ENCODE results near the gene TNFRSF13B.
"Not testable (repeated sequence)": the region's sequence is repeated elsewhere in the genome, so short reads cannot be mapped to it uniquely, and the experiment has no call there.

Gene TNFRSF13B

GRCh38 chr17:16971458-16972338 lies at the start of gene TNFRSF13B:
TNFRSF13B (minus strand) TSS chr17:16972118; CDS start chr17:16972075, 43 bp downstream.
- Histone ChIP-seq H3K27me3 (ENCODE audit: control insufficient read depth, insufficient read depth, low read length) (no peaks in the 10 kb centered on the region), H3K4me3 (ENCODE audit: low read length) (no peak within 1 kb of the TSS), H3K36me3 (ENCODE audit: control insufficient read depth, insufficient read depth, low read length) (no peaks in the 10 kb centered on the region), H3K4me1 (ENCODE audit: control insufficient read depth, insufficient read depth, low read length) (no peaks in the 10 kb centered on the region), H3K9me3 (ENCODE audit: control insufficient read depth, low read length) (no peaks in the 10 kb centered on the region), H3K9ac (ENCODE audit: low read length) (no peak within 1 kb of the TSS)

- Histone ChIP-seq H3K27me3 (ENCODE audit: control insufficient read depth, insufficient read depth, low read length) (no peaks in the 10 kb centered on the region), H3K4me1 (ENCODE audit: control insufficient read depth, insufficient read depth, low read length) (peaks cover 81% of the 10 kb centered on the region), H3K9ac (ENCODE audit: low read length) (peak overlapping the region; percentile 33)
These were observed 49.4 kb upstream of the TNFRSF13B start for GRCh38 chr17:17021194-17021863.

GRCh38 chr17:17020821-17021193 lies 48.9 kb upstream of the TNFRSF13B start:
- H3K9me3 ChIP-seq (ENCODE audit: control insufficient read depth, low read length) = no peaks in the 10 kb centered on the region
- peak overlapping the region; percentile 33 for H3K9ac ChIP-seq (ENCODE audit: low read length)
- H3K4me1 ChIP-seq (ENCODE audit: control insufficient read depth, insufficient read depth, low read length) = peaks cover 76% of the 10 kb centered on the region
- H3K4me3 ChIP-seq (ENCODE audit: low read length) = no peak overlapping the region
- H3K27me3 ChIP-seq (ENCODE audit: control insufficient read depth, insufficient read depth, low read length) = no peaks in the 10 kb centered on the region
- H3K36me3 ChIP-seq (ENCODE audit: control insufficient read depth, insufficient read depth, low read length) = no peaks in the 10 kb centered on the region

More at GRCh38 chr17:17021194-17021863, 49.4 kb upstream of the TNFRSF13B start:
- H3K36me3 ChIP-seq (ENCODE audit: control insufficient read depth, insufficient read depth, low read length) = no peaks in the 10 kb centered on the region
- H3K9me3 ChIP-seq (ENCODE audit: control insufficient read depth, low read length) = no peaks in the 10 kb centered on the region
- H3K4me3 ChIP-seq (ENCODE audit: low read length) = no peak overlapping the region

- Histone ChIP-seq H3K36me3 (ENCODE audit: control insufficient read depth, insufficient read depth, low read length) (no peaks in the 10 kb centered on the region), H3K27me3 (ENCODE audit: control insufficient read depth, insufficient read depth, low read length) (no peaks in the 10 kb centered on the region), H3K4me1 (ENCODE audit: control insufficient read depth, insufficient read depth, low read length) (peaks cover 76% of the 10 kb centered on the region), H3K9ac (ENCODE audit: low read length) (peak overlapping the region; percentile 24), H3K9me3 (ENCODE audit: control insufficient read depth, low read length) (no peaks in the 10 kb centered on the region), H3K4me3 (ENCODE audit: low read length) (no peak overlapping the region)
These were observed 48.1 kb upstream of the TNFRSF13B start for GRCh38 chr17:17019891-17020456.

- Histone ChIP-seq H3K9ac (ENCODE audit: low read length) (peak overlapping the region; percentile 24), H3K9me3 (ENCODE audit: control insufficient read depth, low read length) (no peaks in the 10 kb centered on the region), H3K36me3 (ENCODE audit: control insufficient read depth, insufficient read depth, low read length) (no peaks in the 10 kb centered on the region), H3K4me1 (ENCODE audit: control insufficient read depth, insufficient read depth, low read length) (peaks cover 78% of the 10 kb centered on the region), H3K4me3 (ENCODE audit: low read length) (no peak overlapping the region), H3K27me3 (ENCODE audit: control insufficient read depth, insufficient read depth, low read length) (no peaks in the 10 kb centered on the region)
These were observed 47.5 kb upstream of the TNFRSF13B start for GRCh38 chr17:17019430-17019762.

- Histone ChIP-seq H3K4me1 (ENCODE audit: control insufficient read depth, insufficient read depth, low read length) (peaks cover 84% of the 10 kb centered on the region), H3K4me3 (ENCODE audit: low read length) (no peak overlapping the region), H3K9ac (ENCODE audit: low read length) (peak overlapping the region; percentile 56)
These were observed 46.9 kb upstream of the TNFRSF13B start for GRCh38 chr17:17018612-17019429.

GRCh38 chr17:17018021-17018441 lies 46.1 kb upstream of the TNFRSF13B start:
- Histone ChIP-seq H3K27me3 (ENCODE audit: control insufficient read depth, insufficient read depth, low read length) (no peaks in the 10 kb centered on the region), H3K4me1 (ENCODE audit: control insufficient read depth, insufficient read depth, low read length) (peaks cover 84% of the 10 kb centered on the region), H3K4me3 (ENCODE audit: low read length) (no peak overlapping the region), H3K36me3 (ENCODE audit: control insufficient read depth, insufficient read depth, low read length) (no peaks in the 10 kb centered on the region), H3K9me3 (ENCODE audit: control insufficient read depth, low read length) (no peaks in the 10 kb centered on the region), H3K9ac (ENCODE audit: low read length) (peak overlapping the region; percentile 56)

More at GRCh38 chr17:17018612-17019429, 46.9 kb upstream of the TNFRSF13B start:
- H3K36me3 ChIP-seq (ENCODE audit: control insufficient read depth, insufficient read depth, low read length) = no peaks in the 10 kb centered on the region
- H3K27me3 ChIP-seq (ENCODE audit: control insufficient read depth, insufficient read depth, low read length) = no peaks in the 10 kb centered on the region
- no peaks in the 10 kb centered on the region for H3K9me3 ChIP-seq (ENCODE audit: control insufficient read depth, low read length)

GRCh38 chr17:17017343-17018014 lies 45.6 kb upstream of the TNFRSF13B start:
- H3K9me3 ChIP-seq (ENCODE audit: control insufficient read depth, low read length) = no peaks in the 10 kb centered on the region
- no peak overlapping the region for H3K4me3 ChIP-seq (ENCODE audit: low read length)
- peak overlapping the region; percentile 56 for H3K9ac ChIP-seq (ENCODE audit: low read length)
- no peaks in the 10 kb centered on the region for H3K36me3 ChIP-seq (ENCODE audit: control insufficient read depth, insufficient read depth, low read length)
- peaks cover 82% of the 10 kb centered on the region for H3K4me1 ChIP-seq (ENCODE audit: control insufficient read depth, insufficient read depth, low read length)
- no peaks in the 10 kb centered on the region for H3K27me3 ChIP-seq (ENCODE audit: control insufficient read depth, insufficient read depth, low read length)

GRCh38 chr17:17016199-17017197 lies 44.6 kb upstream of the TNFRSF13B start:
- peaks cover 72% of the 10 kb centered on the region for H3K4me1 ChIP-seq (ENCODE audit: control insufficient read depth, insufficient read depth, low read length)
- not testable (repeated sequence) for H3K4me3 ChIP-seq (ENCODE audit: low read length); H3K36me3 ChIP-seq (ENCODE audit: control insufficient read depth, insufficient read depth, low read length)

GRCh38 chr17:17015230-17015629 lies 43.3 kb upstream of the TNFRSF13B start:
- no peaks in the 10 kb centered on the region for H3K9me3 ChIP-seq (ENCODE audit: control insufficient read depth, low read length)
- H3K9ac ChIP-seq (ENCODE audit: low read length) = peak overlapping the region; percentile 37
- H3K27me3 ChIP-seq (ENCODE audit: control insufficient read depth, insufficient read depth, low read length) = no peaks in the 10 kb centered on the region
- H3K4me3 ChIP-seq (ENCODE audit: low read length) = no peak overlapping the region
- H3K4me1 ChIP-seq (ENCODE audit: control insufficient read depth, insufficient read depth, low read length) = peaks cover 59% of the 10 kb centered on the region
- H3K36me3 ChIP-seq (ENCODE audit: control insufficient read depth, insufficient read depth, low read length) = no peaks in the 10 kb centered on the region

More at GRCh38 chr17:17016199-17017197, 44.6 kb upstream of the TNFRSF13B start:
- H3K27me3 ChIP-seq (ENCODE audit: control insufficient read depth, insufficient read depth, low read length); H3K9ac ChIP-seq (ENCODE audit: low read length); H3K9me3 ChIP-seq (ENCODE audit: control insufficient read depth, low read length): not testable (repeated sequence)

Measured in mucosa of stomach (tissue), 1 donor.